Measurements from ENCODE around the gene ABCG8.
"Not testable (repeated sequence)": the region's sequence is repeated elsewhere in the genome, so short reads cannot be mapped to it uniquely, and the experiment has no call there.

Gene ABCG8

DNA sequence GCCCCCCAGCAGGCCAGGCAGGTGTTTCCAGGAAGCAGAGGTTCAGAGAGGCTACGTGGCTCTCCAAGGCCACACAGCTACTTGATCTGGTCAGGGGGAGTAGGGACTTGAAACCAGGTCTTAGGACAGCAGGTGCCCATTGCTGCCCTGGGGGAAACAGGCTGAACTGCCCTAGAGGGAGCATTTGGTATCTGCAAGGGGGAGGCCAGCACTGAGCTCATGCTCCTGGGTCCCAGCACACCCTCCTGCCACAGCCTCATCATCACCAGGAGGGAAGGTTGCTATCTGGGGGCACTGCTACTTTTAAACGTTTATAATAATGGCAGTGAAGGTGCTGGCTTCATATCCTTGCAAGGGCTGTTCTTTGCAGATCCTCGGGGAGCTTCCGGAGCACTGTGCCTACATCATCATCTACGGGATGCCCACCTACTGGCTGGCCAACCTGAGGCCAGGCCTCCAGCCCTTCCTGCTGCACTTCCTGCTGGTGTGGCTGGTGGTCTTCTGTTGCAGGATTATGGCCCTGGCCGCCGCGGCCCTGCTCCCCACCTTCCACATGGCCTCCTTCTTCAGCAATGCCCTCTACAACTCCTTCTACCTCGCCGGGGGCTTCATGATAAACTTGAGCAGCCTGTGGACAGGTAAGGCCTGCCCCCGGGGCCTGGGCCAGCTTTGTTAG, 36.1 kb downstream of the ABCG8 start:
- no peak for DNase-seq

DNA sequence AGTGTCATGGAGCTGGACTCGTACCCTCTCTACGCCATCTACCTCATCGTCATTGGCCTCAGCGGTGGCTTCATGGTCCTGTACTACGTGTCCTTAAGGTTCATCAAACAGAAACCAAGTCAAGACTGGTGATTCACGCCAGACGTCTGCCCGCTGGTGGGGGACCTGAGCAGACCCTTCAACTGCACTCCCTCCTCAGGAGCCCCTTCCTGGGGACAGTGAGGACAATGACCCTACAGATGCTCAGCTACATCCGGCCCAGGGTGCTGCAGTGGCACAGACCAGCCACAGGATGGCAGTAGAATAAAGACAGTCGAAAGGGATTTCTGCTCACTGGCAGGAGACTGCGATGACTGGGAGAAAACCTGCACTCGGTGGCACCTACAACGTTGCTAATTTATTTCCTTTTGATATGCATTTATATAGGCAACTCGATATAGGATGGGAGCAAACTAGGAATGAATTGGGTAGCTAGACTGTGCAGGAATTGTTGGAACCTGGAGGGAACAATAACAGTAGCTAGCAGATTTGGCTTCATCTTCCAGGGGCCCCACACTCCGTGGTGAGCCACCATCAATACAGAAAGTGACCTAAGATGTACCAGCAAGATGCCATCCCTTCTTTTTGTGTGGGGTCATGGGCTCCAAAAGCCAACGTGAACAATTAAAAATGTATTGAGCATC, 39.2 kb downstream of the ABCG8 start:
- DNase-seq: peak; percentile 61

DNA sequence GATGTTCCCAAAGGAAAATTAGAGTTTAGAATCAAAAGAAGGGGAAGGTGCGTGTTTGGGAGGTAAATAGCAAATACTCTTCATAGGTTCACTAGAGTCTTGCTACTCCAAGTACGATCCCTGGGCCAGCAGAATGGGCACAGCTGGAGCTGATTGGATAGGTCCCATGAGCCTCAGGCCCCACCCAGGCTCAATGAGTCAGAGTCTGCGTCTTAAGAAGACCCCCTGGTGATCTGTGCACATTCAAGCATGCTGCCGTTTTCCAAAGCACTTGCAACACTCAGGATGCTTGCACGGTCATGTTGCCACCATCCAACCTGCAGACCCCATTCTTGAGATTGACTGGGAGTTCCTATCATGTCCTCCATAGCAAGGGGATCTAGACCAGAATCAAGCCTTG, 40.5 kb downstream of the ABCG8 start:
- no peak for DNase-seq

DNA sequence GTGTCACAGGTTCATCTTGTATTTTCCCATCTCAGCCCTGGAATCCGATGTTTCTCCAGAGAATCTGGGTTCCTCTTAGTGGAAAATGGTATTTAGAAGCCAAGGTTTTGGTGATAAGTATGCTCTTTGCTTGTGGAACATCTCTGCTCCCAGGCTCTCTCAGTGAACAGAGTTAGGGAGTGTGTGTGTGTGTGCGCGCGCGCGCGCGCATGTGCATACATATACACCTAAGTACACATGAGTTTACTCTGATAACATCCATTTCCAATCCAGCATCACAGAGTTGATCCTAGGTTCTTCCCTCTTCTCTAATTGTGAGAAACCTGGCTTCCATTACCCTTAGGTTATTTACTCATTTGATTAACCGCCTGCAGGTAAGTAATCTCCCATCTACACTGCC, 41.7 kb downstream of the ABCG8 start:
- DNase-seq: no peak

DNA sequence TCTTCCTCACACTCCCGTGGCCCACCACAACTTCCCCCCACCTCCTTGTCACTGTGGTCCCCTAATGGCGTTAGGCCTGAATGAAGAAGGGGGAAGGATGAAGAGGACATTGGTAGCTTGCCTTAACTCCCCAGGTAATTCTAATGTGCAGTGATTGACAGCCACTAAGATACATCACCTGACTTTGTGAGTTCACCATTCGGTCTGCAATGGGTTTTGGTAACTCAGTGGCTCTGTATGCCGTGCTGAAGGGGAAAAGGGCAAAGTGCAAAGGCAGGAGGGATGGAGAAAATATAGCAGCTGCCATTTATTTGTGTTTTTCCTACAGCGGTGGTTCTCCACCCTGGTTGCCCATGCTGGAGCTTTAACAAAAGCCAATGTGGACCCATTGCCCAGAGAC, 42.2 kb downstream of the ABCG8 start:
- no peak for DNase-seq

DNA sequence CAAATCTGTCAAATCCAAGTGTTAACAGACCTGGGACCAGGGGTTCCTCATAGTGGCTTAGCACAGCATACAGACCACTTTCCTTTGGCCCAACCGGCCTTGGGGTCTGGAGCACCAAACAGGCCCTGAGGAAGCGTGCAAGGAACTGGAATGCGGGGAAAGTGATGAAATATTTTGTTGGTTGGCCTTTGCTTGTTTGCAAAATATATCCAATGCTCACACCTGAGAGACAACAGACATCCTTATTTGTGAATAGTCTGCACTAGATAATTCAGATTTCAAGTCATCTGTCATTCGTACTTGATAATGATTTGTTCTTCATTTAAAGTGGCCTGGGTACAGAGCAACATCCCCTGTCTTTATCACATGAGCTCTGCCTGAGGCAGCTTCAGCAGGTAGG, 43.5 kb downstream of the ABCG8 start:
- DNase-seq: no peak

DNA sequence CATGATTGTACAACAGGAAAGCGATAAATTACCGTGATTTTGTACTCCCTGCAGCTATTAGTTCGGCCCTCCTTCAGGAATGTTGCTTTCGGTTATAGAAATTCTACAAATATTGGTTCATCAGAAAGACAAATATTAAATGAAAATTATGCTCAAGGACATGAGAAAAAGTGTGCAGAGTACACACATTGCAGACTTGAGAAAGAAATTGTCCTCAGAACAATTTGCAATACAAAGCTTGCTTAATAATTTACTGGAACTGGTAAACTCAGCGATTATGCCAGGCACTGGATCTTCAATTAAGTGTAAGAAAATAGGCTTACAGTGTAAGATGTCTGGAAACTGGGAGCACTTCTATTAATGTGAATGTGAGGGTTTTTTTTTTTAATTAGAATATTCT, 45.9 kb downstream of the ABCG8 start:
- no peak for DNase-seq

DNA sequence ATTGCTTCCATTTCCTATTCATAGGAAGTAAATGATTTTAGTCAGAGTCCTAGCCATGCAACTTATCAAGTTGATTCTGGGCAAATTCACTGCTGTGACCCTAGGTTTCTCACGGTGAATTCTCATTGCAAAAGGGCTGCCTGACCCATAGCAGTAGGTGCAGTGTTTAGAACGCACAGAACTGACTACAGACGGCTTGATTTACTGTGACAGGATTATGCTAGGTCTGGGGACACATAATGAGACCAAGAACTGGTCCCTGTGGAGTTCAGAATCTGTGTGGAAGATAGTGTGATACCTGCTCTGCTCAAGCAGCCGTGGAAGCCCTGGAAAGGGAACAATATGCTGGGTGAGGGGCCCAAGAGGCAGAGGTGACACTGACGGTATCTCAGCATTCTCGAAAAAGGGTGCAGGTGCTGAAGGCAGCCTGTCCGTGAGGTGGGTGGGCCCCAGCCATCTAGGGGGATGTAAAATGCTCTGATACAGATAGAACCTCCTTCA, 46.4 kb downstream of the ABCG8 start:
- DNase-seq: no peak

DNA sequence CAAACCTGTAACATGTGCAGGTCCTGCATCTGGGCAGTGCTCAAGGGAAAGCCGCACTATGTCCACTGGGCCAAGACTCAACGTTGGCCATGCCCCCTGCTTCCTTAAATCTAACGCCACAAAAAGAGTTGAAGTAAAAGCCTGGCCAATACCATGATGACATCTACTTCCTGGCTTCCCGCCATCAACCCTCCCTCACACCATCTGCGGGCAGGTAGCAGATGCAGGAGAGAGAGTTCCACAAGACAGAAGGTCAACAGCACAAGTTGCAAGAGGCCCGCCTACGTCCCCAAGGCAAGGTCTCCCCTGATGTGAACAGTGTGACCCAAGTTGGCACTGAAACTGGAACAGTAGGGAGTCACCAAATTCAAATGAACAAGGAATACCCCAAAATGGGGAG, 48.4 kb downstream of the ABCG8 start:
- DNase-seq: no peak

DNA sequence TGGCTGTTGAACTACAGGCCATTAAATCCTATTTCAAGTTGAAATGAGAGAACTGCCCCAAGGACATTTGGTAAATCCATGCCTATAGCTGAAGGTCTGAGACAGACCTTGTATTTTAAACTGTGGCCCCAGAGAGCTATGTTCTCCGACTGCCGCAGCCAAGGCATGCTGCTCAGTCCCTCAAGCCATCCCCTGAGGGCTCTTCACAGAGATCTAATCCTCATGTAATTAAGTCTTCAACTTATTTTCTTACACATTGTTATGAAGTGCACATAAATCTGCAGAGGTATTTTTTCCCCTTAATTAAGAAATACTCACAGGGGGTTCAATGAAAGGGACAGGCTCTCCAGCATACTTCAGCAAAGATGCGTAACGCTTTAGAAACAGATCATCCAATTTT, 50.6 kb downstream of the ABCG8 start:
- DNase-seq: no peak

DNA sequence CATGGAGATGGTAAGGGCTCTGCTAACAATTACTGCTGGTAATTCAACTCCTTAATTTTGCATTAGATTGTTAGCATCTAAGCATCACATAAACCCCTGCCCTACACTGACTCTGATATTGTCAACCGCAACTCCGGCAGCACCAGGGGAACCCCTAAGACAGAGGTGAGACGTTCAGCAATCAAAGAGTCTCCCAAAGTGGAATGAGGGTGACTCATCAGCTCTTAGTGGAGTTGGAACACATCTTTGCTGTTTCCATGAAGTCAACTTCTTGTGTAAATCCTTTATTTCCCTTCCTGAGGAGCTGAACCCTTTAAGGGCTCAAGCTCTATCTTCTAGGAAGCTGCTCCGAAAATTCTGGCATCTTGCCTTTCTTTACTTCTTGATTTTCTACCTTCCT, 52.1 kb downstream of the ABCG8 start:
- DNase-seq: no peak

DNA sequence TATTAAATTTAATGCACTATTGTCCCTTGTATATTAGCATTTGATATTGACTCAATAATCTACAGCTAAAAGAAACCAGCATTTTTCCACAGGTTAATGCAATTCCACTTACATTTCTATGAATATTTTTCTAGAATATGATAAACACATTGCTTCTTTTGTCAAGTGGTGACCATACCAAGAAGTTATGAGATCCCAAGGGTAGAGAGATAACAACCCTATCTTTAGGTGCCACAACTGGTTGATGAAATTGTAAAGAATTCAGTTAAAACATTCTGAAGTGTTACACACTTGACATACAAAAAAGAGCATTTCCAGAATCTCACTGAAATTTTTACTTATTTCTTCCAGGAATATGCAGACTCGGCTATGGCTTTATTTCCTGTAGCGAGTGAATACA, 56.0 kb downstream of the ABCG8 start:
- no peak for DNase-seq

DNA sequence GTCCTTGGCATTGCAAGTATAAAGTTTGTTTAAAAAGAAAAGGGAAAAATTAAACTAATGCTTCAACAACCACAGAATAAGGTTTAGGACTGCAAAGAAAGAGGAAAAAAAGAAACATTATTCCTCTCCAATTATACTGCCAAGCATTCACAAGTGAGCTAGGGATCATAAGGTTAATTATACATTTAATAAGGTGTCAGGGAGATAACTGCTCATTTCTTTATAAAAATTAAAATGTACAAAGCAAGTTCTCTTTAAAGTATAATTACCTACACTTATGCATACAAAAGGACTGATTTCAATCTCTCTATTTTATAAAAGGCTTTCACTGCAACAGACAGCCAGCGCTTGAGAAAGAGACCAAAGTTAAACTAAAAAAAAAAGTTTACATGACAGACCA, 58.1 kb downstream of the ABCG8 start:
- no peak for DNase-seq

DNA sequence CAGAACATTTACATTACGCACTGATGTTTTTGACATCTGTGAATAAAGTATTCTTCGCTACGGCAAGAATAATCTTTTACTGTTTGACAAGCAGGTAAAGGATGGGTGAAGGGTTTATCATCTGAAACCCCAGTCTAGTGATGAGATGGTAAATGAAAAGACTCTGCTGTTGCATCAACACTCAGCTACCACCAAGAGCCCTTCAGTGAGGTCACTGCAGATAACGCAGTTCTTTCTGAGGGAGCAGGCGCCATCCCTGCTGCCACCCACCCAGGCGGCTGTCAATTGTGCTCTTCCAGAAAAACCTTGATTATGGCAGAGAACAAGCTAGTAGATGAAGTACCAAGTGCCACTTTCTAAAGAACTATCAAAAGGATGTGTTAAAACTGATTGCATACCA, 58.7 kb downstream of the ABCG8 start:
- DNase-seq: no peak

DNA sequence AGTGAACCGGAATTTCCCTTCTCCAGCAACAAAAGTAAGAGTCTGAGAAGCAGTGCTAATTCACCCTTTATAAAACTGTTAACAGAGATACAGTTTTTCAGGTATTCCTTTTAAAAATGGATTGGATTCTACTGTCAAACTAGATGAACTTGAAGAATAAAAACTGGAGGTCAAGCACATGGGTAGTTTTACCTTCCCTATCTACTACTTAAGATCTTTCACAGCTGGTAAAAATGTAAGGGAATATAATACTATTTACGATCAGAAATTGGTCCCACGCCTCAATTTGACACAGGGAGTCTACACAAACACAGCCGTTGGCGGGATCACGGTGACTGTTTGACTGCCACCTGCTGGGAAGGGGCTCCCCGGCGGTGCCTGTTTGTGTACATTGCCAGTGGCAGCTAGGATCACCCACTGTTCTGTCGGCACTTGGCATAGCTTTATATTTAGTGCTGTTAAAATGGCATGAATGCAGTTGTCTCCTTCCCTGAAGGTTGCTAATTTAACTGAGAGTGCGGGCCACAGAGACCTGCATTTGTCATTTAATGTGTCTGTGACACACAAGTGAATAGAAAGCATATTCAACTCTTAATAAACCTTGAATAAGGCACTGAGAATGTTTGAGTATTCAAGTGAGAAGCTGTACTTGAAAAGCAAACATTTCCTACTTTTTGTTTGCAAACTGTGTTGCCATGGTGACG, 59.5 kb downstream of the ABCG8 start:
- DNase-seq: no peak

DNA sequence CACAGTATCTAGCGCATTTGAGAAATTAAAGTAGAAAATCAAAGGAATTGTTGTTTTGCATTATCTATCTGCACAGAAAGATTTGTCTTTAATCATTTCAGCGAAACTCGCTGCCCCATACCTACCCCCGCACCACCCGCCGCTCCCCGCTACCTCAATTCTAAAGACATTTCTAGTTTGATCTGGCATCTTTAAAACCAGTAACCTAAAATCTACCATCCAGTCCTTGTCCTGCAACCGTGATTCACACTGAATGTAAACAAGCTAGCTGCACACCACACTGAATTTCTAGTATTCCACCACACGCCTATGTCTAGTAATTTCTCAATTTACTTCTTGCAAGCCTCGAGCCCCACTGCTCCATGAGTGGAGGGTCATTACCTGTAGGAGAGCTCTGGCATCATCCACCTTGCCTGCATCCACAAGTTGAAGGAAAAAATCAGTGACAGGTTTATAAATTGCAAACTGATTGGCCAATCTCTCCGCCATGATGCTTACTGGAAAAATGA, 60.1 kb downstream of the ABCG8 start:
- DNase-seq: no peak

DNA sequence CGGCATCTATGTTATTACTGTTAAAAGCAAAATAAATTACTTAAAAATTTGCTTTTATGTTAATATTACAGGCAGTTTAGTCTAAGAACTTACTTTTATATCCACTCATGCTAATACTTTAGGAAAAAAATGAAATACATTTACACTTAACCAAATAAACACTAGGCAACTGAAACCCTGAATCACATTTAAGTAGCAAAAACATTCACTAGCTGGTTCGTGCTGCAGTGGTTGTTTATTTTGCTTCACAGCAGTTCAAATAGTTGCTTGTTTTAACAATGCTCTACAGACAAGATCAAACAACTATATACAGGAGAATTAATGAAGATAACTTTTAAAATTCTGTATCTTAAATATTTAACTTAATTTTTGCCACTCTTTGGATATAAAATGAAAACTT, 60.8 kb downstream of the ABCG8 start:
- no peak for DNase-seq

DNA sequence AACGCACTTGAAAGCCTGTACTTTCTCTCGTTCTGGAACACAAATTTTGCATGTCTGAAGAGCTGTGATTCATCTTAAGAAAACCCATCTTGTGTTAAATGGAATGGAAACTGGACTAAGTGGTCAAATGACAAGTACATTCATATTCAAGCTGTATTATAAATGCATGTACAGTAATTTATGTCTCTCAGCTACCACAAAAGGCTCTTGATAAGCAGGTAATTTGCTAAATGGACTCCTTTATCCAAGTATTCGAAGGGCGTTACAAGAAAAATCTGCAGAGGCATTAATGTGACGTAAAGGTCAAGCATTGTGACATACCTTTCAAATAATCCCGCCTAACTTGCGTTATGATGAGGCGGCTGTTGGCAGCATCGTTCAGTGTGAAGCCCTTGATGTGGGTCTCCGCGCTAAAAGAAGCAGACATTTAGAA, 66.6 kb downstream of the ABCG8 start:
- no peak for DNase-seq

DNA sequence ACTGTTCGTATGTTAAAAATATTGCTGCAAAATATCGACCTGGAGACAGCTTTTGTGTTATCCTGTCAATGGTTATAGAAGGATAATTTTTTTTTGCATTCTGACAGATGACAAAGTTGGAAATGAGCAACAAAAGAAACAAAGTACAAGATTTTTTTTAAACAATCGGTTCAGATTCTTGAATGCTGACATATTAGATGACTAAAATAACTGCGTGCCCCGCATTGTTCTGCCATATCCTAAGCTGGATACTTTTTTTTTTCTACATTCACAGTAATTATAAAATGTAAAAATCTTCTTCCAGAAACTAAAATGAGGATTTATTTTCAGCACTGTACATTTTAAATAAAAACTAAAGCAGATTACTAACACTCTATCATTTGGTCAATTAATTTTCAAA, 67.1 kb downstream of the ABCG8 start:
- DNase-seq: no peak

DNA sequence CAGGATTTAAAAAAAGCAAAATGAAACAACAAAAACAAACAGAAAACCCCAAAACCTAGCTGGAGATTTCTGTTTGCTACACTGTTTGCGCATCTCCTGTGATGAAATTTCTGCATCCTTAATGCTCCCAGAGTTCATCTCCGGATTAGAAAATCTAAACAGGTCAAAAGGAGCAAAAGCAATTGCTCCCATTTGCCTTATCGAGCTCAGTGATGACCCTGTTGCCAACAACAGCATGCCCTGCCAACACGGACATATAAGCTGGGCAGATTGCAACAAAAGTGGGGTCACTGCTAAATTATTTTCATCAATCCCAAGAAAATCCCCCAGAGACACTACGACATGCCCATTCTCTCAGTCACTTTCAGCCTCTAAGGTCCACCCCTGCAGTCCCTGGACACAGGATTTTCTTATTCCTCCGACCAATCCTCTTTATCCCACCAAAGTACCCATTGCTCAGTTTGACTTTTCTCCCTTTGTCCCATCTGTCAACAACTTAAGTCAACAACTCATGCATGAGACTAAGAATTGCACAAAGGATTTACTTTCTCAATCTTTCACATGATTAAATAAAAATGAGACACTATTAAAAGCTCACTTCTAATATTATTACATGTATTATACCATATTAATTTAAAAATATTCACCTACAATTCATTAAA, 67.8 kb downstream of the ABCG8 start:
- DNase-seq: no peak

DNA sequence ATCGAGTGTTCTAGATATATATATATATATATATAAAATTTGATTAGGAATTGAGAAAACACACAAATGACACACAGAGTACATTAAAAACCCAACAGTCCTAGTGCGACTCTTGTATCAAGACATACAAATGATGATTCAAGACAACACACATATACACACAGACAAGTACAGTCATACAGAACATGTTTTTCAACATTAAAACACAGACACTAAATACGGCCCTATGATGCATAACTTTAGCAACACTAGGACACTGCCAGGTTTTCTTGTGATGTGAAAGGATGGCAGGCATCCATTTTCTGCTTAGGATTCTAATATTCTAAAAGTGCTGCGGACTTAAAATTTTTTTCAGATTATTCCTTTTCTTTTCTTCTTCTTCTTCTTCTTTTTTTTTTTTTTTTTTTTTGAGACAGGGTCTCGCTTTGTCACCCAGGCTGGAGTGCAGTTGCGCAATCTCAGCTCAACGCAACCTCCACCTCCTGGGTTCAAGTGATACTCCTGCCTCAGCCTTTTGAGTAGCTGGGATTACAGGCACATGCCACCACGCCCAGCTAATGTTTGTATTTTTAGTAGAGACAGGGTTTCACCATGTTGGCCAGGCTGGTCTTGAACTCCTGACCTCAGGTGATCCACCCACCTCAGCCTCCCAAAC, 72.5 kb downstream of the ABCG8 start:
- not testable (repeated sequence) for DNase-seq

DNA sequence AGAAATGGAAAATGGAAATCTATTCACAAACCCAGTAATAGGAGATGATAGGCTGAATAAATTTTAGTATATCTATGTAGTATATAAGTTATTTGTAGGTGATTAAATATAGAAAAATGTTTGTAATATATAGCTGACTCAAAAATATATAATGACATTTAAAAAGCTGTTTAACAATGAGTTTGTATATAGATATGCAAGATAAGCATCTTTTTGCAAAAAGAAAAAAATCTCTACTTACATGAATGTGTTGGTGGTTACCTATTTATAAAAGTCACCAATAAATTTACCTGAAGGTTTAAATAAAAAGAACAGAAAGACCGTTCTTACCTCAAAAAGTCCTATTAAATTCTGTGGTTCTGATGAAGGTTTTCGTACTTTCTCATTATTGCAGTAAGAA, 85.7 kb downstream of the ABCG8 start:
- DNase-seq: no peak

DNA sequence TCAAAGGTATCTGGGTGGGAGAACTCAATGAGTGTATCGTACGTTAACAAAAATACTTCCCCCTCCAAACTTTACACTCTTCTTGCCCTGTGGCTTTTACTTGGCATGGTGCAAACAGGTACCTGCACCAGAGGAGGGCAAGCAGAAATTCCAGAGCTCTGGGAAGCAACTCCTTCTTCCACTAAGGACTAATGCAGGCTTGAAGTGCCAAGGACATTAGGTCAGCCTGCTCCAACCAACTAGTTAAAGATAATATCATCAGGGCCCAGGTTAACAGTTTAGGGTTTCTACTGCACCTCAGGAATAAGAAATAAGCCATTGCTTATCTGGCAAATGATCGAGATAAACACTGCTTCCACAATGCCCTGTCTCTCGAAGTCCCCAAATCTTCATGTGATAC, 86.7 kb downstream of the ABCG8 start:
- no peak for DNase-seq

All from stimulated activated CD4-positive, alpha-beta T cell treated with anti-CD3 and anti-CD28 coated beads, Interleukin-12 subunit alpha, Interleukin-12 subunit beta, amount 100 ng/mL, for 4 hours (primary cell).